HG03097 (cell line): Measurements from ENCODE around the gene EPHB3.
"Not testable (repeated sequence)": the region's sequence is repeated elsewhere in the genome, so short reads cannot be mapped to it uniquely, and the experiment has no call there.

Source experiments
- ATAC-seq: cut with Tn5 transposase; IDR thresholded peaks from one replicate; pipeline ENCODE4 v1.9.1; 2021; ENCODE audit not compliant: unreplicated experiment, low FRiP score

EPHB3 gene

GRCh38 chr3:184617306-184617705, 55.7 kb downstream of the EPHB3 start:
- ATAC-seq, result not testable (repeated sequence)

DNA sequence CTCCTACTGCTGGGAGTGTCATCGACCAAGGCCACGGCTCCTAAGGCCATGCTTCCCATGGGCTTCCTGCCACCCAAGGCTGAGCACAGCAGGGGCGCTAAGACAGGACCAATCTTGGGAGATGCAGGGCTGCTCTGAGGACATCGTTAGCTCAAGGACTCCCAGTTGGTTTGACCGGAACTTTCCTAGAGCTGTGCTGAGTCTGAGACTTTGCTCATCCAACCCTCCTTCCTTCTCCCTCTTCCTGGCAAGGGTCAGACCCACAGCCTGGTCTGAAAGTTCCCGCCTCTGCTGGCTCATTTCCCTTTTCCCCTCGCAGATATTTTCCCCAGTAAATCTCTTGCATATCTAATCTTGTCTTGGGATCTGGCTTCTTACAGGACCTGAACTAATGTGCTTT, 57.2 kb downstream of the EPHB3 start:
- no peak for ATAC-seq

DNA sequence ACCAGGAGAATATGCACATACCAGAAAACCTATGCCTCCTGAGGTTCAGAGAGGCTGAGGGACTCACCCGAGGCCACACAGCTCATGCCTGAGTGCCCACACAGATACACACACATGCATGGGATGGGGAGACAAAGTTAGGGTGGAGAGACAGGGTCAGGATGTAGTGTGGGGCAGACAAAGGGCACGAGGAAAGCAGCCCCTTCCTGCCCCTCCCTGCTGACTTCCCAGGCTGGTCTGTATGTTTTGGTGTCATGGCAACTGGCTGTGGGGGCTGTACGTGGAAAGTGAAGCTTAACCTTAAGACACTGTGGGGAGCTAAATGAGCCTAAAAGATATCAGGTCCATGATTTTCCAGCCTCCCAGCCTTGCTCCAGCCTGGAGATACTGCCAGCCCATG, 57.8 kb downstream of the EPHB3 start:
- no peak for ATAC-seq

DNA sequence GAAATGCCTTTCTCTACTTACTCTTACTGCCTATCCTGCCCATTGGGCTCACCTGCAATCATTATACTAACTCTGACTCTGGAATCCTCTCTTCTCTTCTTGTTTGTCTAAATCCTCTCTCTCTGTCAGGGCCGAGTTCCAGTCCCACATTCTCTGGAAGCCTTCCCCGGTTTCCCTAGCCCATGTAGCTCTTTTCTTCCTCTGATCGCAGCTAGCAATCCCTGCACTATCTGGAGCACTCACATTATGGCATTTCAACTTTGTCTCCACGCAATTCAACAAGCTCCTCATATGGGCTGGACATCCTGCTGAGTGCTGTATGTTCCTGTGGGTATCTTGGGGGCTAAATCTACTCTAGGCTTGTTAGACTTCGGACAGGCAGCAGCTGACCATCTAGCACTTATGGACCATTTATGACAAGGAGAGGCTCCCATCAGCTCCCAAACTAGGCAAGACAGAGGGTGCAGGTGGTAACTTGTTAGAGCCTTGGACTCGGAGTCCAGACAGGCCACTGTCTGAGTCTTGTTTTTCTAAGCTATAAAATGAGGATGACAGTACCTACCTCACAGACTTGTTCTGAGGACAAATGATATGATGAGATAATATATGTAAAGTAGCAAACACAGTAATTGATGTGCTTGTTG, 58.3 kb downstream of the EPHB3 start:
- no peak for ATAC-seq

DNA sequence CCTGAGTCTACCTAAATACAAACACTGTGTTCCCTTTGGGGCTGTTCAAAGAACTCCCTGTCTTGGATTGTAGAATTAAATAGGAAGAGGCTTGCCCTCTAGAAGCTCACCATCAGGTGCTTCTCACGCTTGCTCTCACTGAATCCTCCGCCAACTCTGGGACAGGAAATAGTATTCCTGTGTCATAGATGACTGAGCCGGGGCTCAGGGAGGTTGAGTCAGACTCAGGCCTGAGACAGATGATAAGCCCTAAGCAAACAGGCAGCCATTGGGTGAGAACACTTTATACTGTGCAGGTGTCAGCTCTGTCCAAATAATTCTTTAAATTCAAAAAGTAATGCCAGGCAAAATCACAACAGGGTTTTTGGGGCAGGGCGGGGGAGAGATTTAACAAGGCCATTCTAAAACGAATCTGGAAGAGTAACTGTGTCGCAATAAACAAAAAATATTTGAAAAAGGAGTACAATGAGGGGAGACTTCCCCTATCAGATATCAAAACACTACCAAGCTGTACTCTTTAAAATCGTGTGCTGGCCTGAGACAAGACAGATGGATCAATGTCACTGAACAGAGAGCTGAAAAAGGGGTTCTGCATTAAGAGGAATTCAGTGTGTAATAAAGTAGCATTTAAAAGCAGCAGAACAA, 59.0 kb downstream of the EPHB3 start:
- no peak for ATAC-seq

DNA sequence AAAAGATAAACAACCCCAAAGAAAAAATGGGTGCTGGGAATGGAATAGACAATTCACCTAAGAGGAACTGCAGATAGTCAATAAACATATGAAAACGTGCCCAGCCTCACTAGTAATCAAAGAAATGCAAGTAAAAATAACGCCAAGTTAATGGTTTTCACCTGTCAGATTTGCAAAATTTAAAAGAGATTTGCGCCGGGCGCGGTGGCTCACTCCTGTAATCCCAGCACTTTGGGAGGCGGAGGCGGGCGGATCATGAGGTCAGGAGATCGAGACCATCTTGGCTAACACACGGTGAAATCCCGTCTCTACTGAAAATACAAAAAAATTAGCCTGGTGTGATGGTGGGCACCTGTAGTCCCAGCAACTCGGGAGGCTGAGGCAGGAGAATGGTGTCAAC, 60.6 kb downstream of the EPHB3 start:
- ATAC-seq, result not testable (repeated sequence)

DNA sequence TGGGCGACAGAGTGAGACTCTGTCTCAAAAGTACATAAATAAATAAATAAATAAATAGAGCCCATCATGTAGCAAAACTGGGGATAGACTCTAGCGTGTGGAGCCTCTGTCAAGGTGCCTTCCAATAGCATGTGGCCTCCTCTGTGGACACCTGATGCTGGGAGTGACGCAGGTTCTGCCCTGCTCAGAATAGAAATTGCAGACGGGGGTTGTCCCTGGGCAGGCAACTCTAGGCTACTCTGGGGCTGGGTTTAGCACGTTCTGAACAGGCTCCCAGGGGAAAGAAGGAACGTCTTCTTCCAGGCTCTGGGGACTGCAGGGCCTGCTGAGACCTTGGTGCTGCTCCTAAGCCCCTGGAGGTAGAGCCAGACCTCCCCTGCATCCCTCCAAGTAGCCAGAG, 65.3 kb downstream of the EPHB3 start:
- ATAC-seq, result no peak

DNA sequence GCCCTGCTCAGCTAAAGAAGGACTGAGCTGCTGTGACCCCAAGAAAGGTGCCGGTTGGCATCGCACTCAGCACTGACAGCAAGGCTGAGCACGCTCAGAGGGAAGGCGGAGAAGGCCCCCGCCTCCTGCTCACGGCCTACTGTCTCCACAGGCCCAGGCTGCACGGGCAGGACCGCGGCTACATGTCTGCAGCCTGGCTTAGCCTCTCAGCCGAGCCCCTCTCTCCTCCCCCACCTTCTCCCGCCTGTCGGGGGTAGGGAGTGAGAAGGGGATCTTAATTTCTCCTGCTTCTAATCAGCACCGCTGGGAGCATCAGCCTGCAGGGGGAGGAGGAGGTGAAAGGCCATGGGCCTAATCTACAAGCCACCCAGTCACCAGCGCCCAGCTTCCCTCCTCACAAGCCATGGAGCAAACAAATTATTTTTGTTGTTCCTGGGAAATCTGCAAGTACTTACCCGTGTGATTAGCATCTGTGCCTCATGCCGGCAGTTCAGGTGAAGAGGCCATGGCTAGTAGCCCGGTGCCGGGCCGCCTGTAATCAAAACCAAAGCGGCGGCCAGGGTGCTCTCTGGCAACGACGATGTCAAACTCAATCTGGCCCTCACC, 68.1 kb downstream of the EPHB3 start:
- ATAC-seq, result no peak

DNA sequence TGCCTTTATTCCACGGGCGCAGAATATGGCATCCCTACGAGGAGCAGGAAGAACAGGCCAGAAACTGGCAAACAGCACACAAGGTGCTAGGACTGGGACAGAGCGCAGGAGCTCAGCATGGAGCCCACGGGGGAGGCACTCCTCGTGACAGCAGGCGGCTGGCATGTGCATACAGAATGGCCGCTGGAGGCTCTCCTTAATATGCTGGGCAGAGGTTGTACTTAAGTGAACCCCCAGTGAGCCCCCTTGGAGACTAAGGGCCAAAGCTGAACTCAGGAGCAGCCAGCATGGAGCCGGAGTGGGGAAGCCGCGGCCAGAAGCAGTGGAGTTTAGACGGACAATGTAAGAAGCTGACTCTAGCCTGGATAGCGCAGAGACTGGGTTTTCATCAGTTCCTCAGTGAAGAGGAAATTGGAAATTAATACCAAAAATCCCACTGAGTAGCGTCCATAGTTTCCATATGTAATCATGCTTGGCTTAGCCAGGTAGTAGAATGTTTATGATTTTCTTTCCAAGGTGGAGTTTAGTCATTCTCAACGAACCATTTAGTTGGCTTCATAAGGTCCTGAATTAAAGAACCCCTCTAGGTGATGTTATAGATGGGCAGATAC, 69.4 kb downstream of the EPHB3 start:
- ATAC-seq, result no peak

DNA sequence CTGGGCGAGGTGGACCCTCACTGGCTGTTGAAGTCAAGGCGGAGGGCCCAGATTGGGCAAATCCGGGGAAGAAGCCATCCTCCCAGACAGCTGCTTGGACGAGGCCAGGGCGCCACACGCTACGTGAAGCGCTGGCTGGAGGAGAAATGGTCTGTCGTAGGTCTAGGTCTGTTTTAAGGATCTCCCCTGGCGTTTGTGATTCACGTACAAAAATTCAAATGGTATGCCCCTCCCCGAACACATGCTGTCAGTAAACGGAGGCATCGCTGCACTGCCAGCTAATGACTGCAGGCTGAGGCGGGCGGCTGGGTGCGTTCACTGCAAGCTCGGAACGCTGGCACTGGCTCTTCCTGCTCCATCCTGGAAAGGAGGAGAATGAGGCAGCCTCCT, 69.9 kb downstream of the EPHB3 start:
- no peak for ATAC-seq
